ENCODE data around the gene PLEKHA8.
A peak's percentile ranks its signal among the peaks of the same experiment; 100 is the strongest.

Gene PLEKHA8

GRCh38 chr7:30175180-30175579 is 147.0 kb downstream of the PLEKHA8 start:
- peaks cover 44 to 45% of the 10 kb centered on the region in 2 experiments for H3K4me1 ChIP-seq (ENCODE audit: control insufficient read depth in 1 of 2, insufficient read depth in 1 of 2, low read depth in 1 of 2, low read length in 1 of 2)
- no peak for TF ChIP-seq CTCF (IDR thresholded peaks at IDR 0.05)
- H3K9me3 ChIP-seq, result no peaks in the 10 kb centered on the region
- no peak overlapping the region for H3K27ac ChIP-seq
- no peaks in the 10 kb centered on the region for H3K27me3 ChIP-seq
- no peak overlapping the region for H3K4me3 ChIP-seq (ENCODE audit: low read depth in 1 of 2, low read length in 1 of 2)
- no peaks in the 10 kb centered on the region for H3K36me3 ChIP-seq

- Histone ChIP-seq H3K27ac (no peak overlapping the region), H3K4me1 (ENCODE audit: control insufficient read depth in 1 of 2, insufficient read depth in 1 of 2, low read depth in 1 of 2, low read length in 1 of 2) (peaks cover 39 to 40% of the 10 kb centered on the region in 2 experiments), H3K4me3 (ENCODE audit: low read depth in 1 of 2, low read length in 1 of 2) (no peak overlapping the region), H3K36me3 (no peaks in the 10 kb centered on the region), H3K27me3 (no peaks in the 10 kb centered on the region), H3K9me3 (no peaks in the 10 kb centered on the region)
- TF ChIP-seq CTCF (IDR thresholded peaks at IDR 0.05), result no peak
These were observed 147.5 kb downstream of the PLEKHA8 start for GRCh38 chr7:30175636-30176147.

DNA sequence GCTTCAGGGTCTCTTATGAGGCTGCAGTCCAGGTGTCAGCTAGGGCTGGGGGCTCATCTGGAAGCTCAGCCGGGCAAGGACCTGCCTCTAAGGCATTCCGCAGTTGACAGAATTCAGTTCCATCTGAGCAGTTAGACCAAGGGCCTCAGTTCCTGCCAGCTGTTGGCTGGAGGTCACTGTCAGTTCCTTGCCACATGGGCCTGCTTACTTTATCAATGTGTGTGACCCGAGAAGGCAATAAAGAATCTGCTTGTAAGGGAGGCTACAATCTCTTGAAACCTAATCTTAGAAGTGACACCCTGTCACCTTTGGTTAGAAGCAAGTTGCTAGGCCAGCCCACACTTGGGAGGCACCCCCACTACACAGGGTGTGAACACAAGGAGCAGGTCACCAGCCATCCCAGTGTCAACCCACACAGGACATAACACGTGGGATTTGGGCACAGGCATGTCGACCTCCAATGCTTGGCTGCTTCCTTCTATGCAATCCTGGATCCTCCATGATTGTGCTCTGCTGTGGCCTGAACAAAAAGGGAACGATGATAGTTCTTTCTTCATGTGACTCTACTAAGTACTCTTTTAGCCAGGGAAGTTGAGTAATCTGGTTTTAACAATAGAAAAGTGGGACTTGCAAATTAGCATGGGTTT is 148.4 kb downstream of the PLEKHA8 start:
- TF ChIP-seq CTCF (IDR thresholded peaks at IDR 0.05), result no peak

DNA sequence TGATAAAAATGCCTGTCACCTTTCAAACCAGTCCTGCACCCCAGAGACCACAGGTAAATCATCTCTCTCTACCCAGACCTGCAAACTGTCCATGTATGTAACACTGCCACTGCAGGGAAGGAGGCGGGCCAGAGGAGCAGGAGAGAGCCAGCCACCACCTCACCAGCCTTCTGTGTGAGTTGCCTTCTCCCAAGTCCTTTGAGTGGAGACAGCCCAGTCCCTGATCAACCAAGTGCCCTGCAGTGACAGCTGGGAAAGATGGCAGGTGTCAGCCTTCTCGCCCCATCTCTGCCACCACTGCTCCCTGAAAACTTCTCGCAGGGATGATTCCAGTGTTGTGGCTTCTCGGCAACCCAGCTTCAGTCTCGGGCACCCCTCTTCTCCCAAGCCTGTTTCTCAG is 149.0 kb downstream of the PLEKHA8 start:
- Histone ChIP-seq H3K27ac (peak overlapping the region; percentile 78), H3K27me3 (no peaks in the 10 kb centered on the region), H3K9me3 (no peaks in the 10 kb centered on the region), H3K36me3 (no peaks in the 10 kb centered on the region), H3K4me3 (ENCODE audit: low read depth in 1 of 2, low read length in 1 of 2) (no peak overlapping the region), H3K4me1 (ENCODE audit: control insufficient read depth in 1 of 2, insufficient read depth in 1 of 2, low read depth in 1 of 2, low read length in 1 of 2) (peaks cover 25 to 26% of the 10 kb centered on the region in 2 experiments)
- no peak for TF ChIP-seq CTCF (IDR thresholded peaks at IDR 0.05)

More for the DNA sequence above, 148.4 kb downstream of the PLEKHA8 start:
- Histone ChIP-seq H3K9me3 (no peaks in the 10 kb centered on the region), H3K27ac (peak overlapping the region; percentile 78), H3K4me1 (ENCODE audit: control insufficient read depth in 1 of 2, insufficient read depth in 1 of 2, low read depth in 1 of 2, low read length in 1 of 2) (peaks cover 30 to 31% of the 10 kb centered on the region in 2 experiments), H3K27me3 (no peaks in the 10 kb centered on the region), H3K36me3 (no peaks in the 10 kb centered on the region), H3K4me3 (ENCODE audit: low read depth in 1 of 2, low read length in 1 of 2) (no peak overlapping the region)

DNA sequence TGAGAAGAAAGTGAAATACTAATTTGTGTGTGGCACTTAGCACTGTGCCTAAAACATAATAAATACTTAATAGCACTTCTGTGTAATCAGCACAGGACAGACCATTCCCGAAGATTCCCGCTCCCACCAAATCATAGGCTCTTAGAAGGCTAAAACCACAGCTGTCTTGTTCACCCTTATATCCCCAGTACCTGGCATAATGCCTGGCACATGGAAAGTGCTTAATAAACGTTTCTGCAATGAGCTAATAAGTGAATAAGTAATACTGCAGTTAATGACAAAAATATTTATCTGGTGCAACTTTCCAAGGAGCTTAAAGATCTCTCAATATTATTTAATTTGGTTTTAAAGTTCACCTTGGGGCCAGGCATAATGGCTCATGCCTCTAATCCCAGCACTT is 149.8 kb downstream of the PLEKHA8 start:
- Histone ChIP-seq H3K4me3 (ENCODE audit: low read depth in 1 of 2, low read length in 1 of 2) (no peak overlapping the region), H3K27ac (peak overlapping the region; percentile 78), H3K9me3 (no peaks in the 10 kb centered on the region), H3K27me3 (no peaks in the 10 kb centered on the region), H3K36me3 (no peaks in the 10 kb centered on the region), H3K4me1 (ENCODE audit: control insufficient read depth in 1 of 2, insufficient read depth in 1 of 2, low read depth in 1 of 2, low read length in 1 of 2) (peaks cover 25 to 26% of the 10 kb centered on the region in 2 experiments)
- no peak for TF ChIP-seq CTCF (IDR thresholded peaks at IDR 0.05)
